GM19240 (cell line): ENCODE data around the gene HYPK.
"Not testable (repeated sequence)": the region's sequence is repeated elsewhere in the genome, so short reads cannot be mapped to it uniquely, and the experiment has no call there.

ENCODE experiments used
- DNase-seq: peaks from one replicate; pipeline ENCODE4 v3.0.0; 2011; ENCODE audit warnings: low spot score; ENCODE audit not compliant: insufficient read length

HYPK gene

DNA sequence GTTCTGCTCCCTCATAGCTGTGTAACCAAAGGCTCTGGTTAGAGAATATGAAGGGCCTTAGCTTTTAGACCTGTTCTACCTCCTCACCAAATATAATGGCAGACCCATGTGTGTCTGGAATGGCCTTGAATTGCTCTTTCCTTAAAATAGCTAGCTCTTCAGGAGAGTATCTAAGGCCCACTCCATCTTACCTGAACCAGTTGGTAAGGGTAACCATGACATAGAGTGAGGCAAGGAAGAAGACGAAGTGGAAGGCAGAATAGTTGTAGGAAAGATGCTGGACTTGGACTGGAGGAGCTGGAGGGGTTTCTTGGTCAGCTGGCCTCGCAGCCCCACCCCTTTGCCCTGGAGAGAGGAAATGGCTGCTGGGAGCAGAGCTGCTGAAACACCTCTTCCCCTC is 5.2 kb upstream of the HYPK start:
- no peak for DNase-seq

DNA sequence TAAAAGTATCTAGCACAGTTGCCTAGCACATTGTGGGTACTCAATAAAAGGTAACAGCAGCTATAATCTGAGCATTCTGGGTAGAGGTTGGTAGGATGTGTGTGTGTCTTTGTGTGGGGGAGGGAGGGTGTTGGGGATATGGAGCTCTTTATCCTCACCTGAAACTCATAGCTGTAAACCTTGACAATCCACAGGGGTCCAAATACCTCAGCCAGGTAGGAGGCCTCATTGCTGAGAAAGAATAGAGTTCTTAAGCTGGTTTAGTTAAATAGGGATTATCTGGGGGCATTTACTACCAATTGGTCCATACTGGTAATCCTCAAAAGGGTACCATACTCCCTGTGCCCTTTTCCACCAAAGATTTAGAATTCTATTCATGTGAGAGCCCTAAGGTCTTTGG is 4.4 kb upstream of the HYPK start:
- no peak for DNase-seq

DNA sequence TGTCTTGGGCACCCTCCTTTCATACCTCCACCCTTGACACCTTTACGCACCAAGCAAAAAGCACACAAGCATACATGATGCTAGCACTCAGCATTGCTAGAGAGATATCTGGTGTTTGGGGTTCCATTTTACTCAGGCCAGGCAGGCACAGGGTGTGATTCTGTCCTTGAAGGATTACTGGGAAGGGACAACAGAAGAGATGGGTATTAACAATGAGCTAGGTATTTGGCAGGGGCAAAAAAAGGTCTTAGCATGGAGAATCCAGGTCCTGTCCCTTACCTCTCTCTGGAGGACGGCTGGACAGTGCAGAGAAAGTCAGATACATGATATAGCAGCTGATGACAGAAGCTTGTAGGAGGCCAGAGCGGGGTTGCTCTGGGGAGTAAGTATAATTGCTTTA is 3.8 kb upstream of the HYPK start:
- DNase-seq: no peak

DNA sequence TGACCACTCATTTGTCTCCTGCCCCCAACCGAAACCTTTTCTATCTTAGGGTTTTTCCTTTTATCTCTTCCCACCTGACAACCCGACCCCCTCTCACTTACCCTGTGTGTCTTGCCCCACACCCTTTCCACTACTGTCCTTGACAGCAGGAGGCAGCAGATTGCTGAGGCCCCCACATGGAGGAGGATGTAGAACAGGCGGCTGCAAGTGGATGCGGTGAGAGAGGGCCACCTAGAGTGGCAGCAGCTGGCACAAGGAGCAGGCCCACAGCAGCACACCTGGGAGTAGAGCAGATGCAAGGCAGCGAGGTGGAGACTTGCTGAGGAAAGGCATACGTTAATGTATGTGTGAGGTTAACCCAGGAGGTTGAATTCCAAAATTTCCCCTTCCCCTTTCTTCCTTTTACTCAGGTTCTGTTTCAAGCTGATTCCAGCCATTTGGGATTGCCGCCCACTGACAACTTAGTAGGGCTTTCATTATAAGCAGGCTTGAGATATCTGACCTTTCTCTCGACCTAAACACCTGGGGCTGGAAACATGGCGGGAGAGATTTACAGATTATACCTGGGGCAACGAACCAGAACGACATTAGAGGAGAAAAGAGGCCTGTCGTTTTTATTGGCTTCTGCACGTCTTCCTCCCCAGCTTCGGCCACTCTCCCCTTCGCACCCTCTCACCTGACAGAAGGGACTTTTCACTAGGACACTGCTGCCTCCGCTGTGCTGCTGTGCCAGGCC is 1.0 kb upstream of the HYPK start:
- DNase-seq: no peak

GRCh38 chr15:43799945-43800285 is 484 bp upstream of the HYPK start, which contains the start of gene SERINC4:
SERINC4 (minus strand) TSS chr15:43800220; CDS start chr15:43799986, 234 bp downstream.
- no peak for DNase-seq

- not testable (repeated sequence) for DNase-seq
These were observed 2.3 kb downstream of the HYPK start for GRCh38 chr15:43802676-43803075.

GRCh38 chr15:43808435-43808950 is 8.1 kb downstream of the HYPK start:
- no peak for DNase-seq

DNA sequence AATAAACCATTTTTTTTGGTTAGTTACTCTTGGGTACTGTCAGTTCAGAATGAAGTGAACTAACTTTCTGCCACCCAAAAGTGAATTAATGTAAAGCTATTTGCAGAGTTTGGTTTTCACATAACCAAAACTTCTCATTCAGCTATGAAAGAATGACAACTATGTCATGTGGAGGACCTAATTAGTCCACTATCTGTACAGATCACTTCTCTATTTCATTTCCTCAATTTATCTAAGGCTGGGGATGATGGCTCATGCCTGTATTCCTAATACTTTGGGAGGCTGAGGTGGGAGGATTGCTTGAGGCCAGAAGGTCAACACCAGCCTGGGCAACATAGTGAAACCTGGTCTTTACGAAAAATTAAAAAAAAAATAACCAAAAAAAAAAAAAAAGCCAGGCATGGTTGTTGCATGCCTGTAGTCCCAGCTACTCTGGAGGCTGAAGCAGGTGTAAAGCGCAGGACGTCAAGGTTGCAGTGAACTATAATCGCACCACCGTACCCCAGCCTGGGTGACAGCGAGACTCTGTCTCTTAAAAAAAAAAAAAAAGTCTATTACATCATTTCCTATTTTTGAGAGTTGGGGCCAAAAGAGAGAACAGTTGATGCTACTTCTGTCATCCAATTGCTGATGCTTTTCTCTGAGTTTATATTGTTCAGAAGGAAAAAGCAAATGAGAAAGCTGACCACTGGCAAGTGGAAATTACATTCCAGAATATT is 8.7 kb downstream of the HYPK start:
- no peak for DNase-seq

- DNase-seq: not testable (repeated sequence)
These were observed 14.7 kb downstream of the HYPK start for GRCh38 chr15:43815064-43815463.

DNA sequence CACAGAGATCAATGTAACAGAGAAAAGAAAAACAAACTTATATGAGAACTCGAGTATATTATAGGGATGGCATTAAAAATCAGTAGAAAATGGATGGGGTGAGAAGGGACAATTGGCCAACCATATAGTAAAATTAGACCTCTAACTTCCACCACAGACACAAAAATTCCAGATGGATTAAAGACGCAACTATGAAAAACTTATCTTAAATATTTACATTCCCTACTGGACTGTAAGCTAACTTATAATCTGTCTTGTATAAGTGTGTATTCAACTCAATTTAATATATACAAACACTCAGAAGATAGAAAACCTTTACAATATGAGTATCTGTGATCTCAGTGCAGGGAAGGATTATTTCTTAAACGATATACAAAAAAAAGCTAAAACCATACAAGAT is 21.1 kb downstream of the HYPK start:
- DNase-seq: no peak

DNA sequence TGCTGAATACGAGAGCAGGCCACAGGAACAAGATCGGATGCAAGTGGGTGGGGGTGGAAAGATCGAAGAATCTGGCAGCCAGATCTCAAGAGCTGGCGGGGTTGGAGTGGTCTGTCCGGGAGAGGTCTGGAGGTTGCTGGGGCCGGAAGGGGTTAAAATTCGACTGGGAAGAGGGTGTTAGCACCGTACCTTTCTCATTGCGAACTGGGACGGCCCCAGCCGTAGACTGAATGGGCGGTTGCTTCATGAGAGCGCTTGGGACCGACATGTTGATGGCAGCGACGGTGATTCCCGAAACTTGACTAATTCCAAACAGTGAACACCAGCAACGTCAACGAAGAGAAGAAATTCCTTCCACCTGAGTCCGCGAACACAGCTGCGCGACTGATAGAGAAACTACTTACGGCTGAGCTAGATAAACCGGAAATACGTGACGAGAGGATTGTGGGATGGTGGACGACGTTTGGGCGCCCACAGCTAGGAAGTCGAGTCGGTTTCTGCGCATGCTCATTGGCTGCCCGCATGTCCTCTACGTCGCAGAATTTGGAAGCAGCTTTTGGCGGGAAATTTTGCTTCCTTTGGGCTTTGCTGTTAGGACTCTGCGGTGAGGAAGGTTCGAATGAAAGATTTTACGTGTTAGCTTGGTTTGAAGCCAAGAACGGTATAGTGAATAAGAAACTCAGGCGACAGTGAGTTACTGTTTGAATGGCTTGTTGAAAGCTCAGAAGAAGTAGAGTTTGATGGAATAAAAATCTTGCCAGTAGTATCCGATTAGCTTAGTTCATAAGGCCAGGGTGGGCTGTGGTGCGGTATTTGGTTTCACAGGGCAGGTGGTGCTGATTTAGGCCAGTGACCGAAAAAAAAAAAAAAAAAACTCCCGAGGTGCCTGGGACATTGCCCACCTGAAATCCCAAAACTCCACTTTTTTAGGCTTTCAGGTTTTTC is 24.2 kb downstream of the HYPK start, which contains the start of gene MFAP1:
MFAP1 (minus strand) TSS at position 389 of the 945 bp plus-strand sequence; CDS start at position 268, 121 bp downstream.
- peak; percentile 92 for DNase-seq

GRCh38 chr15:43825305-43825704 is 24.9 kb downstream of the HYPK start:
- DNase-seq: not testable (repeated sequence)

GRCh38 chr15:43826029-43826507 is 25.7 kb downstream of the HYPK start:
- DNase-seq: no peak

- DNase-seq: peak; percentile 46
These were observed 26.3 kb downstream of the HYPK start, which contains the start of gene WDR76 for GRCh38 chr15:43826508-43827341. WDR76 (plus strand) TSS chr15:43827002; CDS start chr15:43827033, 31 bp downstream.

DNA sequence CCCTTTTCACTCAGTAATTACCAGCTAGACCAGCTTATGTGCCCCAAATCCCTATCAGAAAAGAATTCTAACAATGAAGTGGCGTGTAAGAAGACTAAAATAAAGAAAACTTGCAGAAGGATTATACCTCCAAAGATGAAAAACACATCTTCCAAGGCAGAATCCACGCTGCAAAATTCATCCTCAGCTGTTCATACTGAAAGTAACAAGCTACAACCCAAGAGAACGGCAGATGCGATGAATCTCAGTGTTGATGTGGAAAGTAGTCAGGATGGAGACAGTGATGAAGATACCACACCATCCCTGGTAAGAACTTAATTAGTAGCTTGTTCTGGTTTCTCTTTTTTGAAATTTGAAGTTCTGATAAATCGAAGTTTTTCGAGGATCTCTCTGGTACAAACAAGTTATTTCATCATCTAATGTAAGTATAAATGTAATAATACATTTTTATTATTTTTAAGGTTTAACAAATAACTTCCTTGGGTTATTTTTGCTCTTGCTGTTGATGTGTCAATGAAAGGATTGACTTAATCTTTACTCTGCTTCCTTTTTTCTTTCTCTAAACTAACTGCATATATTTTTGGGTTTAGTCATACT is 27.8 kb downstream of the HYPK start:
- no peak for DNase-seq

DNA sequence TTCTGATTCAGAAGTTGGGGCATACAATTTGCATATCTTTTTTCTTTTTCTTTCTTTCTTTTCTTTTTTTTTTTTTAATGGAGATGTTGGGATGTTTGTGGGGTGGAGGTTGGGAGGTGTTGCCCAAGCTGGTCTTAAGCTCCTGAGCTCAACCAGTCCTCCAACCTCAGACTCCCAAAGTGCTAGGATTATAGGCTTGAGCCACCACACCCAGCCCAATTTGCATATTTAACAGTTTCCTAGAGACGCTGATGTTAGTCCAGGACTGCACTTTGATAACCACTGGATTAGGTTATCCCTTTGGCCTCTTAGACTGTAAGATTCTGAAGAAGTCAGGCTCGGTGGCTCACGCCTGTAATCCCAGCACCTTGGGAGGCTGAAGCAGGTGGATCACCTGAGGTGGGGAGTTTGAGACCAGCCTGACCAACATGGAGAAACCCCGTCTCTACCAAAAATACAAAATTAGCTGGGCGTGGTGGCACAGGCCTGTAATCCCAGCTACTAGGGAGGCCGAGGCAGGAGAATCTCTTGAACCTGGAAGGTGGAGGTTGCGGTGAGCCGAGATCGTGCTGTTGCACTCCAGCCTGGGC is 29.6 kb downstream of the HYPK start:
- not testable (repeated sequence) for DNase-seq

- not testable (repeated sequence) for DNase-seq
These were observed 30.4 kb downstream of the HYPK start for GRCh38 chr15:43830691-43831275.

- DNase-seq: not testable (repeated sequence)
These were observed 31.2 kb downstream of the HYPK start for GRCh38 chr15:43831519-43832052.

DNA sequence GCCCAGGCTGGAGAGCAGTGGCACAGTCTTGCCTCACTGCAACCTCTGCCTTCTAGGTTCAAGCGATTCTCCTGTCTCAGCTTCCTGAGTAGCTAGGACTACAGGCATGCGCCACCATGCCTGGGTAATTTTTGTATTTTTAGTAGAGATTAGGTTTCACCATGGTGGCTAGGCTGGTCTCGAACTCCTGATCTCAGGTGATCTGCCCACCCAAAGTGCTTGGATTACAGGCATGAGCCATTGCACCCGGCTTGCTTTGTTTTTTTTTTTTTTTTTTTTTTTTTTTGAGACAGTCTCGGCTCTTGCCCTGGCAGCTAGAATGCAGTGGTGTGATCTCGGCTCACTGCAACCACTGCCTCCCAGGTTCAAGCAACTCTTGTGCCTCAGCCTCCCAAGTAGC is 32.1 kb downstream of the HYPK start:
- DNase-seq: not testable (repeated sequence)
